HepG2 (cell line): ENCODE measurements around the gene SETD1A. TPM values are rescaled to one million over a fixed set of nuclear protein-coding genes. Genes with fewer than 3 reads are reported as not detected.

Source experiments
- AGO2 ChIP-seq: fragments of 200-400 bp; formaldehyde crosslinking; optimal IDR thresholded peaks from 2 replicates; pipeline ENCODE3; 2017; ENCODE audit warnings: mild to moderate bottlenecking, low read depth, low read length, moderate library complexity
- CCAR2 ChIP-seq: fragments of 200-400 bp; formaldehyde crosslinking; optimal IDR thresholded peaks from 2 replicates; pipeline ENCODE3; 2018; ENCODE audit warnings: low read depth, mild to moderate bottlenecking, low read length, moderate library complexity
- DZIP1 ChIP-seq: sonication (generic); formaldehyde crosslinking; IDR thresholded peaks from 2 replicates; pipeline ENCODE4 v1.5.0; 2020; ENCODE audit warnings: mild to moderate bottlenecking, missing genetic modification reagents
- ELK4 ChIP-seq: sonication (generic); formaldehyde crosslinking; IDR thresholded peaks from 2 replicates; pipeline ENCODE4 v1.9.0; 2021; ENCODE audit warnings: missing genetic modification reagents, borderline replicate concordance
- GFI1 ChIP-seq: sonication (generic); formaldehyde crosslinking; IDR thresholded peaks from 2 replicates; pipeline ENCODE4 v1.5.0; 2020; ENCODE audit warnings: missing genetic modification reagents, mild to moderate bottlenecking, borderline replicate concordance
- HNRNPK ChIP-seq: fragments of 200-400 bp; formaldehyde crosslinking; IDR thresholded peaks from 2 replicates; pipeline ENCODE4 v1.6.1; 2018; ENCODE audit warnings: low read length, low read depth, moderate library complexity, mild to moderate bottlenecking; ENCODE audit not compliant: poor library complexity, severe bottlenecking
- KDM3A ChIP-seq: IDR thresholded peaks from 2 replicates; pipeline ENCODE4 v1.6.1; 2018; ENCODE audit warnings: low read depth, missing compliant biosample characterization
- MBNL3 ChIP-seq: fragments of 250-450 bp; sonication (Bioruptor Pico); conservative IDR thresholded peaks from 2 replicates; pipeline ENCODE4 v1.8.0; 2022; ENCODE audit warnings: mild to moderate bottlenecking, inconsistent platforms
- NRL ChIP-seq: sonication (generic); formaldehyde crosslinking; IDR thresholded peaks from 2 replicates; pipeline ENCODE4 v1.5.0; 2020; ENCODE audit warnings: missing genetic modification reagents, mild to moderate bottlenecking, moderate library complexity, borderline replicate concordance
- TIGD3 ChIP-seq: sonication (generic); formaldehyde crosslinking; IDR thresholded peaks from 2 replicates; pipeline ENCODE4 v1.5.1; 2020; ENCODE audit warnings: mild to moderate bottlenecking, missing genetic modification reagents, borderline replicate concordance
- ZBTB14 ChIP-seq: sonication (generic); formaldehyde crosslinking; IDR thresholded peaks from 2 replicates; pipeline ENCODE4 v1.4.0; 2020; ENCODE audit warnings: missing genetic modification reagents
- ZBTB7A ChIP-seq: sonication (generic); formaldehyde crosslinking; IDR thresholded peaks from 2 replicates; pipeline ENCODE4 v1.8.0; 2022; ENCODE audit warnings: mild to moderate bottlenecking, missing genetic modification reagents
- ZNF3 ChIP-seq: IDR thresholded peaks from 2 replicates; pipeline ENCODE4 v1.7.0; 2017; ENCODE audit warnings: inconsistent platforms
- ZNF331 ChIP-seq: sonication (generic); formaldehyde crosslinking; IDR thresholded peaks from 2 replicates; pipeline ENCODE4 v1.4.0; 2020; ENCODE audit warnings: missing genetic modification reagents
- ZNF619 ChIP-seq: sonication (generic); formaldehyde crosslinking; IDR thresholded peaks from 2 replicates; pipeline ENCODE4 v1.4.0; 2020; ENCODE audit warnings: mild to moderate bottlenecking, missing genetic modification reagents
- ZNF678 ChIP-seq: sonication (generic); formaldehyde crosslinking; IDR thresholded peaks from 2 replicates; pipeline ENCODE4 v1.4.0; 2020; ENCODE audit warnings: mild to moderate bottlenecking, missing genetic modification reagents
- ZNF703 ChIP-seq: sonication (generic); formaldehyde crosslinking; IDR thresholded peaks from 2 replicates; pipeline ENCODE4 v1.5.1; 2020; ENCODE audit warnings: missing genetic modification reagents, mild to moderate bottlenecking, moderate library complexity, borderline replicate concordance
- ZNF746 ChIP-seq: sonication (generic); formaldehyde crosslinking; IDR thresholded peaks from 2 replicates; pipeline ENCODE4 v1.8.0; 2022; ENCODE audit warnings: mild to moderate bottlenecking, missing genetic modification reagents
- polyA plus RNA-seq, 8 experiments: library from polyadenylated mRNA; depleted of rRNA in 3 of 8; stranded (reverse) in 7 of 8; unstranded in 1 of 8; fragments of >200 nt; fragmentation: Illumina TruSeq in 4 of 8; extraction: Trizol in 4 of 8; gene quantifications; 2 replicates each; pipeline versions ENCODE4 v1.2.1 to v1.2.3, GENCODE V29; 2011 to 2016; ENCODE audit warnings: low read depth in 4 of 8, missing spikeins in 1 of 8, mixed read lengths in 1 of 8; ENCODE audit not compliant: insufficient read depth in 1 of 8
- total RNA-seq, 5 experiments: library from RNA; depleted of rRNA; stranded (reverse); fragments of >200 nt; fragmentation: Illumina TruSeq; extraction: Trizol; gene quantifications; 2 replicates each; pipeline ENCODE4 v1.2.3, GENCODE V29; 2016; ENCODE audit warnings: low read depth in 1 of 5
- TF ChIP-seq, protein P1 (sequence below): sonication (generic); formaldehyde crosslinking; IDR thresholded peaks from 2 replicates; pipeline ENCODE4 v1.8.1; 2023; ENCODE audit warnings: missing genetic modification reagents, inconsistent platforms, borderline replicate concordance

Gene SETD1A
- total and polyA plus RNA-seq, 2 of the 13 experiments (the other 11 are each of a cell fraction or from before 2014, with no cell fraction given): 3.8 to 5.6 TPM

GRCh38 chr16:30948667-30949649 lies 8.6 kb upstream of the SETD1A start, which contains the start of gene ORAI3 (continued):
- TF ChIP-seq GFI1 (CRISPR knock-in tag) (no peak), ZNF331 (0 out of 2 replicates have a peak, but pooled peaks have one; percentile 14), ZBTB14 (no peak), ZNF619 (CRISPR knock-in tag) (no peak), DZIP1 (CRISPR knock-in tag) (no peak; the same call in none of the 2 replicates), TIGD3 (CRISPR knock-in tag) (0 out of 2 replicates have a peak, but pooled peaks have one; percentile 71), ZNF746 (CRISPR knock-in tag) (no peak; the same call in 1 of the 2 replicates), NRL (CRISPR knock-in tag) (0 out of 2 replicates have a peak, but pooled peaks have one; percentile 5), KDM3A (CRISPR knock-in tag) (0 out of 2 replicates have a peak, but pooled peaks have one; percentile 25), CCAR2 (no peak), ZNF703 (0 out of 2 replicates have a peak, but pooled peaks have one; percentile 31), ZBTB7A (CRISPR knock-in tag) (peak; percentile 11; the same call in 1 of the 2 replicates), ZNF3 (CRISPR knock-in tag) (no peak), MBNL3 (CRISPR knock-in tag) (no peak), HNRNPK (peak; percentile 64), ZNF678 (CRISPR knock-in tag) (no peak), AGO2 (peak; percentile 99), ELK4 (CRISPR knock-in tag) (no peak)
- TF ChIP-seq, protein P1, sequence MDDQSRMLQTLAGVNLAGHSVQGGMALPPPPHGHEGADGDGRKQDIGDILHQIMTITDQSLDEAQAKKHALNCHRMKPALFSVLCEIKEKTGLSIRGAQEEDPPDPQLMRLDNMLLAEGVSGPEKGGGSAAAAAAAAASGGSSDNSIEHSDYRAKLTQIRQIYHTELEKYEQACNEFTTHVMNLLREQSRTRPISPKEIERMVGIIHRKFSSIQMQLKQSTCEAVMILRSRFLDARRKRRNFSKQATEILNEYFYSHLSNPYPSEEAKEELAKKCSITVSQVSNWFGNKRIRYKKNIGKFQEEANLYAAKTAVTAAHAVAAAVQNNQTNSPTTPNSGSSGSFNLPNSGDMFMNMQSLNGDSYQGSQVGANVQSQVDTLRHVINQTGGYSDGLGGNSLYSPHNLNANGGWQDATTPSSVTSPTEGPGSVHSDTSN (CRISPR knock-in tag): no peak; the same call in 1 of the 2 replicates
